OCI-LY7 (cell line): ENCODE data around the gene GYS1. TPM values are rescaled to one million over a fixed set of nuclear protein-coding genes. Genes with fewer than 3 reads are reported as not detected.

Experiments used
- BruUV-seq: library from RNA; stranded (reverse); fragments of 400-500 nt; replicated peaks from 2 replicates; lab custom pipeline; 2021; lab: Mats Ljungman, UMichigan
- CTCF ChIA-PET: fragments of 300-600 bp; sonication (Branson Sonifier 250); formaldehyde crosslinking; loops from one replicate; lab custom pipeline; 2022; ENCODE audit warnings: antibody characterized with exemption; ENCODE audit not compliant: unreplicated experiment; lab: Charles Lee
- POLR2A ChIA-PET: fragments of 300-600 bp; sonication (Branson Sonifier 250); formaldehyde crosslinking; loops from one replicate; lab custom pipeline; 2022; ENCODE audit warnings: antibody characterized with exemption; lab: Charles Lee
- DNase-seq: peaks from one replicate; pipeline ENCODE4 v3.0.0-alpha.2; 2015; ENCODE audit warnings: low spot score
- H2AFZ ChIP-seq: fragments of 200-600 bp; sonication (generic), shearing (Covaris generic); 2 replicates; pipeline ENCODE4 v1.6.1; 2014; ENCODE audit warnings: mild to moderate bottlenecking, antibody characterized with exemption, low read length, moderate library complexity
- H3K27ac ChIP-seq: fragments of 200-600 bp; sonication (generic); 2 replicates; pipeline ENCODE4 v1.5.1; 2014; ENCODE audit warnings: mixed run types, low read depth, mild to moderate bottlenecking, moderate library complexity, low read length, inconsistent platforms; ENCODE audit not compliant: poor library complexity, severe bottlenecking
- H3K36me3 ChIP-seq: fragments of 200-600 bp; sonication (generic); 2 replicates; pipeline ENCODE4 v1.6.1; 2014; ENCODE audit warnings: mild to moderate bottlenecking, antibody characterized with exemption, low read length, moderate library complexity, mixed read lengths; ENCODE audit not compliant: insufficient read depth
- H3K4me1 ChIP-seq: fragments of 200-600 bp; sonication (generic); 2 replicates; pipeline ENCODE4 v1.5.1; 2014; ENCODE audit warnings: mild to moderate bottlenecking, low read length; ENCODE audit not compliant: insufficient read depth, poor library complexity, severe bottlenecking
- H3K4me2 ChIP-seq: fragments of 200-600 bp; sonication (generic); 2 replicates; pipeline ENCODE4 v1.6.1; 2014; ENCODE audit warnings: mild to moderate bottlenecking, low read length
- H3K4me3 ChIP-seq: fragments of 200-600 bp; sonication (generic); 2 replicates; pipeline ENCODE4 v1.5.1; 2014; ENCODE audit warnings: mild to moderate bottlenecking, low read depth, low read length; ENCODE audit not compliant: poor library complexity, severe bottlenecking
- H3K79me2 ChIP-seq: fragments of 200-600 bp; sonication (generic); 2 replicates; pipeline ENCODE4 v1.6.1; 2016; ENCODE audit warnings: low read depth, mild to moderate bottlenecking, low read length, moderate library complexity, mixed read lengths; ENCODE audit not compliant: insufficient read depth
- H3K9me2 ChIP-seq: fragments of 200-600 bp; sonication (generic); 2 replicates; pipeline ENCODE4 v1.6.1; 2016; ENCODE audit warnings: mild to moderate bottlenecking, low read length, mixed read lengths; ENCODE audit not compliant: insufficient read depth
- H3K9me3 ChIP-seq: fragments of 200-600 bp; sonication (generic); 2 replicates; pipeline ENCODE4 v1.6.1; 2014; ENCODE audit warnings: mild to moderate bottlenecking, mixed run types, low read length, mixed read lengths
- H4K20me1 ChIP-seq: fragments of 200-600 bp; sonication (generic); 2 replicates; pipeline ENCODE4 v1.6.1; 2014; ENCODE audit warnings: mild to moderate bottlenecking, antibody characterized with exemption, low read length, moderate library complexity, mixed read lengths; ENCODE audit not compliant: insufficient read depth
- CTCF ChIP-seq: fragments of 200-600 bp; sonication (generic); conservative IDR thresholded peaks from 2 replicates; pipeline ENCODE4 v1.5.1; 2014; ENCODE audit warnings: mild to moderate bottlenecking, antibody characterized with exemption, low read length, moderate library complexity, mixed read lengths
- EZH2phosphoT487 ChIP-seq: fragments of 200-600 bp; sonication (generic); IDR thresholded peaks from 2 replicates; pipeline ENCODE4 v1.6.1; 2018; ENCODE audit warnings: low read depth, borderline replicate concordance, mild to moderate bottlenecking, mixed run types, antibody characterized with exemption, low read length, moderate library complexity, mixed read lengths
- intact Hi-C: fragments of 100-400 bp; cut with micrococcal nuclease; formaldehyde crosslinking; loops from one replicate; pipeline ENCODE4 v1.10.0; 2022; ENCODE audit not compliant: unreplicated experiment
- total RNA-seq, 2 experiments: library from RNA; depleted of rRNA in 1 of 2; stranded (reverse); fragments of >200 nt in 1 of 2; shearing (Covaris generic) in 1 of 2; gene quantifications; 2 replicates each; pipeline ENCODE4 v1.2.3, GENCODE V29; 2014 to 2022

Gene GYS1
- total RNA-seq, 2 experiments from 2014 or later, result 20.0 to 29.9 TPM

DNA sequence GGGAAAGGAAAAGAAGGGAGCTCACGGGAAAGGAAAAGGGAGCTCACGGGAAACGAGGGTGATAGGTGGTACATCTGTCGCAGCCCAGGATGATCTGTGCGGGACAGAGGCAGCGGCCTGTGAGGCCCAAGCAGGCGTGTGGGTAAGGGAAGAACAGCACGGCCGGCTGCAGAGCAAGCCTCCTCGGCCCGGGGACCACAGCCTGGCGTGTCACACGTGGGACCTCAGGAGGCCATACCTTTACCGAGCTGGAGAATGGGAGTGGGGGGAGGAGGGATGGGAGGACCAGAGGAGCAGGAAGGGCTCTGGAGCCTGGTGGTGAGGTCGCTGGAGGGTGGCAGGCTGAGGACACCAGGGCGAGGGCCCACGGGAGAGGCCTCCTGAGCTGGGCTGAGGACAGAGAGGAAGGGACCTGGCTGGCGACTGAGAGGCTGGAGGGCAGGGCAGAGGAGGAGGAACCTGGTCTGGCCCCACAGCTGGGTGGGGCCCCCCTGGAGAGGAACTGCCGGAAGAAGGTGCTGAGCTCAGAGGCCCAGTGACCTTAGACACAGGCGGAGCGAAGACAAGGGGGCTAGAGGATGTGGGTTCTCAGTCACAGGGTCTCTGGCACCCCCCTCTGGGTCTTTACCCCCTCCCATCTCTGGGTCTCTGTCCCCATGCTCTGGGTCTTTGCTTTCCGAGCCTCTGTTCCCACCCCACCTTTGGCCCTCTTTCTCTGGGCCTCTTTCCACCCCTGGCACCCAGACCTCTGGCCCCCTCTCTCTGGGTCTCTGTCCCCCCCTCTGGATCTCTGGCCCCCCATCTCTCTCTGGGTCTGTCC lies 30.9 kb downstream of the GYS1 start:
- ChIA-PET CTCF (interaction anchor here (0.5 to 1.2 kb wide), 4 partner anchors 11 to 101 kb away, joined by 4 to 5 read pairs (median 5); partner anchors contain the start of gene RUVBL2), POLR2A (interaction anchor here (0.6 kb wide), 1 partner anchor 69 kb away, joined by 3 read pairs; no protein-coding TSS in a partner anchor)
- Histone ChIP-seq H3K4me2 (peak overlapping the region; percentile 94), H4K20me1 (no peaks in the 10 kb centered on the region), H3K9me2 (no peaks in the 10 kb centered on the region), H3K36me3 (peaks cover 23% of the 10 kb centered on the region), H3K4me3 (peak overlapping the region; percentile 73), H3K9me3 (no peaks in the 10 kb centered on the region), H2AFZ (no peak overlapping the region), H3K27ac (peak overlapping the region; percentile 54), H3K4me1 (peaks cover 41% of the 10 kb centered on the region), H3K79me2 (peaks cover 17% of the 10 kb centered on the region; the same call in 1 of the 2 replicates)
- DNase-seq, result peak; percentile 83
- no TSS peak for BruUV-seq
- no peak for TF ChIP-seq EZH2phosphoT487
- no peak for TF ChIP-seq CTCF
- intact Hi-C loops, result no loop called here

GRCh38 chr19:48961673-48962028 lies 31.5 kb downstream of the GYS1 start:
- H3K27ac ChIP-seq, result peak overlapping the region; percentile 54
- H3K9me2 ChIP-seq, result no peaks in the 10 kb centered on the region
- H3K4me1 ChIP-seq, result peaks cover 35% of the 10 kb centered on the region
- H3K36me3 ChIP-seq, result peaks cover 17% of the 10 kb centered on the region
- H4K20me1 ChIP-seq, result no peaks in the 10 kb centered on the region
- DNase-seq, result no peak
- H3K4me3 ChIP-seq, result no peak overlapping the region
- TF ChIP-seq CTCF (no peak), EZH2phosphoT487 (no peak)
- no TSS peak for BruUV-seq
- H3K4me2 ChIP-seq, result peak overlapping the region; percentile 94
- H2AFZ ChIP-seq, result no peak overlapping the region
- intact Hi-C loops, result no loop called here
- ChIA-PET POLR2A (interaction anchor here (0.6 kb wide), 1 partner anchor 78 kb away, joined by 10 read pairs; no protein-coding TSS in a partner anchor), CTCF (interaction anchor here (1.2 kb wide), 1 partner anchor 75 kb away, joined by 5 read pairs; no protein-coding TSS in a partner anchor)
- no peaks in the 10 kb centered on the region for H3K9me3 ChIP-seq
- peaks cover 14% of the 10 kb centered on the region; the same call in 1 of the 2 replicates for H3K79me2 ChIP-seq
